HG03558 (cell line): Measurements from ENCODE around the gene ZNF296.
A peak's percentile ranks its signal among the peaks of the same experiment; 100 is the strongest.

Experiments
- ATAC-seq: cut with Tn5 transposase; IDR thresholded peaks from one replicate; pipeline ENCODE4 v1.9.1; 2021; ENCODE audit warnings: moderate number of reproducible peaks; ENCODE audit not compliant: unreplicated experiment; ENCODE audit errors: extremely low read depth

The ZNF296 gene

DNA sequence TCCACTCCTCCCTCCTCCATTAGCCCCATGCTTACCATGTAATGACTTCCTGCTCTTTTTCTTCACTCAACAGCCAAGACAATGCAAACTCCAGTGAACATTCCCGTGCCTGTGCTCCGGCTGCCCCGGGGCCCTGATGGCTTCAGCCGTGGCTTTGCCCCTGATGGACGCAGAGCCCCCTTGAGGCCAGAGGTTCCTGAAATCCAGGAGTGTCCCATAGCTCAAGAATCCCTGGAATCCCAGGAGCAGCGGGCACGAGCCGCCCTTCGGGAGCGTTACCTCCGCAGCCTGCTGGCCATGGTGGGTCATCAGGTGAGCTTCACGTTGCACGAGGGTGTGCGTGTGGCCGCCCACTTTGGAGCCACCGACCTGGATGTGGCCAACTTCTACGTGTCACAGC, 13.8 kb upstream of the ZNF296 start:
- no peak for ATAC-seq

DNA sequence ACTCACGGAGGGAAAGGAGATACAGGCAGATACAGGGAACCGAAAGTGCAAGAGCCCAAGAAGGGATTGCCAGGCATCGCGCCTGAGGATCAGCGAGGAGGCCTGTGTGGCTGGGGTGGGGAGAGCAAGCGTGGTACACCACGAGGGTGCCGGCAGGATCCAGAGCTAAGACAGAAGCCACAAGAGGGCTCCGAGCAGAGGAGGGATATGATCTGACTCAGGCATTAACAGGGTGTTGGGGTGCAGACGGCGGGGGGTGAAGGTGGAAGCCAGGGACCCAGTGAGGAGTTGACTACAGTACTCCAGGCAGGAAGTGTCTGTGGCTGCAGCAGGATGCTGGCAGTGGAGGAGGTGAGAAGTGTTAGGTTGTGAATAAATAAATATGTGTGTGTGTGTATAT, 11.3 kb upstream of the ZNF296 start:
- no peak for ATAC-seq

DNA sequence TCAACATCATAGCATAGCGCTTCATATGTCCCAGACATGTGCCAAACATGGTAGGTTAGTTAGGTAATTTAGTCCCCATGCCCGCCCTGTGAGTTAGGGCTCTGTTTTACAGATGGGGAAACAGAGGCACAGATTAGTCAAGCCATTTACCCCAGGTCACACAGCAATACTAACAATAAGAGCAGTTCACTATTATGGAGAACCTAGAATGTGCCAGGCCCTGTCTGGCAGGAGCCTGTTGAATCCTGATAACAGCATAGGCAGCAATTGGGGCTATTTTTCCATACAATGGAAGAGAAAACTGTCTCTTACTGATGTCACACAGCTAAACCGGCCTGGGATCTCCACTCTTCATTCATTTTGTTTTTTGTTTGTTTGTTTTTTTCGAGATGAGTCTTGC, 10.2 kb upstream of the ZNF296 start:
- no peak for ATAC-seq

DNA sequence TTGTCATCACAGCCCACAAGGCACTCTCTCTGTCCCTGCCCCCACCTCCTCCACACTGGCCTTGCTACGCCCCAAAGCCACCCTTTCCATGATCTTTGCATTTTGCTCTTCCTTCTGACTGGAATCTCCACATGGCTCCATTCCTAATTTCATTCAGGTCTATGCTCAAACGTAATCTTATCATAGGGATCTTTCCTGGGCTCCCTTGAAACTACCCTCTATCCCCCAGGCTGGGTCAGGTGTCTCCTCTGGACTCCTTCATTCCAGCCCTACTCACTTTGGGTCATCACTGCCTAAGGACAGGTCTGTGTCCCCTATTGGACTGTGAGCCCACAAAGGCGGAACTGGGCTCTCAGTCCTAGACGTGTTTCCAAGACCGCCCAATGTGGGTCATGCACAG, 5.9 kb upstream of the ZNF296 start:
- no peak for ATAC-seq

DNA sequence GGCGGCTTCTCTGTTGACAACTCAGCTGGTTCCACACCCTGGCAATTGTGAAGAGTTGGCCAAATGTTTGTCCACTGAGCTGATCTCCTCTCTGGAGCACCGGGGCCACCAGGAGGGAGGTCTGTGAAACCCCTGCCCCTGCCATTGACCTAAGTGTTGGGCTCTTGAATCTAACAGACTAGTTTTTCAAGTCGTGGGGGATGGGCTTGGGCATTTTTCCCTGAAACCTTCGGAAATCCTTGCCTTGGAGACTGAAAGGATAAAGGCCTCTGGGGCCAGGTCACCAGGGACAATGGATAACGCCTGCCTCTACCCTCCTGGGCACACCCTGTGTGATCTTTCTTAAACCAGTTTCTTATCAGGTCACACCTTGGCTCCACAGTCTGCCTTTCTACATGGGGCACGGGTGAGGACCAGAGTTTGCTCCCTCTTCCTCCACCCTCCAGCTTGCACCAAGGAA, 3.7 kb upstream of the ZNF296 start:
- no peak for ATAC-seq

DNA sequence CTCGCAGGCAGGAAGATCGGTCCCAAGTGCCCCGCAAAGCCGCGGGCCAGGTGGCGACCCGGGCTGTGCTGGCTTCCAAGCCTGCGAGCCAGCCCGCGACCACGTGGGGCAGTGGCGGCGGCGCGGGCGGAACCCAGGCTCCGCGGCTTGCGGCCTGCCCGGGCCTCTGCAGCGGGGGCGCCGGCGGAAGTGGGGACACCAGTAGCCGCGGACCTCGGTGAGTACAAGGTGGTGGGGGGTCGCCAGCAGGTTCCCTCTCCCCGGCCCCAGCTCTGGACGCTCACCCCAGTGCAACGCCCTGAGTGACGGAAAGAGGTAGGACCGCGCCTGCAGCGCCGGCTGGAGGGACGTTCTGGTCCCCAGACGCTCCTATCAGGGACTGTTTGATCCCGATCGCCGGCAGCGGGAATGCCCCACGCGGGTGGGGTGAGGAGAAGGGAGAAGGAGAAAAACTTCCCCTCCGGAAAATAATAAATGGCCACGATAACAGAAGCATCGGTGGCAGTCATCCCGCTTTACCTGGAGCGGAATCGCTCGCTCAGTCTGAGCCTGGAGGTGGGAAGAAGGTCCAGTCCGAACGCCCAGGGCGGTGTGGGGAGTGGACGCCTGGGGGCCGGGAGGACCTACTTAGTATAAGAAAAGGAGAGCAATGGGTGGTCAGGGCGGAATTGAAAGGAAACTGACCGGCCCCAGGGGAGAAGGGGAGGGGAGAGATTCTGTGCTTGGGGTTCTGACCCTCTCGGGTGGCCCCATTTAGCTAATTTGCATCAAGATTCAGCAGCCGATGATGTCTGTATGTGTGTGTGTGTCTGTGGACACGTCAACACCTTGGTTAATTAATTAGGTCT, 3.0 kb upstream of the ZNF296 start, which contains the start of gene GEMIN7:
Gene GEMIN7, plus strand, starts transcription at position 198 of the 848 bp plus-strand sequence. CDS start 10,855 bp downstream, outside the sequence.
- ATAC-seq = no peak

DNA sequence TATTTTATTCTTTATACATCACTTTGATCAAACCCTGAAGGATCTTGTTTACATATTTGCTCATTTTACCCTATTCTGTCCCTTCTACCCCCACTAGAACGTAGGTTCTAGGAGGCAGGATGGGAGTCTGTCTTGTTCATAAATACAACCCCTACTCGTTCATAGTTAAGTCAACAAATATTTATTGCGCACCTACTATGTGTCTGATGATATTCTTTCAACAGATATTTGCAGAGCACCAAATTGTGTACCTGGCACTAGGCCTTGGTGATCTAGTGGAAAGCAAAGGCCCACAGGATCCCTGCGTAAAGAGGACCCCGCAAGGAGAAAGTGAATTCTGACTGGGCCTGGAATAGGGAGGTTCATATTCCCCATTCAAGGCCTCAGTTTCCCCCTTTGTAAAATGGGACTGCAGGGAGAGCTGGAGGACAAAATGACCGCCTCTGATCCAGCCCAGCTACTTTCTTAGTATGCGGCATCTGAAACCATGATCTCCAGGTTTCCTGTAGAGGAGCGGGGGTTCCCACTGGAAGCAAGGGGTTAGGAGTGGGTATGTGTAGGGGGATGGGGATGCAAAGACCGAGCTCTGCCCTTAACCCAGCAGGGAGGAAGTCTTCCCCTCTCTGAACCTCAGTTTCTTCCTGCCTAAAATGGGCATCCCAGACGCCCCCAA, 2.2 kb upstream of the ZNF296 start:
- ATAC-seq = no peak

DNA sequence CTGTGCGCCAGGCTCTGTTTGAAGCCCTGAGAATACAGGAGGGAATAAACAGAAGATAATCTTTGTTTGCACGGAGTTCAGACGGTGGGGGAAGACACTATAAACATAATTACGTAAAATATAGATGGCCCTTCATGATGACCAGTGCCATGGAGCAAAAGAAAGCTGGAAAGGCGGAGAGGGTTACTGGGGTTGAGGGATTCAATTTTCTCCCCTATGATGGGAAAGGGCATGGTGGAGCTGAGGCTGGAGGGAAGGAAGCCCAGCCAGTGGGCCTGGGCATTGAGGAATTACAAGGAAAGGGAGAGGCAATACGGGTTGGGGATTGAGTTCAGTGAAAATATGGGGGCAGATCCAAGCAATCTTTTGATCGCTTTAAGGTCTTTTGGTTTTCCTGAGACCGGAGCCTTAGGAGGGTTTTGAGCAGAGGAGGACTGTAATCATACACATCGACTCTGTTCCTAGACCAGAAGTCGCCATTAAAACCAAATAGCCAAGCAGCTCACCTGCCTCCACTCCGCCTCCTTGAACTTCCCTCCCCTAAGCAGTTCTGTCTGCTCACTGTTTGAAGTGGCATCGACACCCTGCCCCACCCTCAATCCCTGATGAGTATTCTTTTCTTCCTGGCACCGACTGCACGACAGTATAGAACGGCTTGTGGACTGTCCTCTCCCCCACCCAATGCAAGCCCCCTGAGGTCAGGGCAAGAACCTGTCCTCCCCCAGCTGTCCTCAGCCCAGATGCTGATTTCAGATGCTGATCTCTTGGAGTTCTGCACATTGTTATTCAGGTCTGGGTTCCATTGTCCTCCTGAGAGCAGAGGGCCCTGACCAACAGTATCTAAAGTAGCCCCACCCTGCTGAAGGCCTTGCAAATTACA, 813 bp upstream of the ZNF296 start:
- no peak for ATAC-seq

DNA sequence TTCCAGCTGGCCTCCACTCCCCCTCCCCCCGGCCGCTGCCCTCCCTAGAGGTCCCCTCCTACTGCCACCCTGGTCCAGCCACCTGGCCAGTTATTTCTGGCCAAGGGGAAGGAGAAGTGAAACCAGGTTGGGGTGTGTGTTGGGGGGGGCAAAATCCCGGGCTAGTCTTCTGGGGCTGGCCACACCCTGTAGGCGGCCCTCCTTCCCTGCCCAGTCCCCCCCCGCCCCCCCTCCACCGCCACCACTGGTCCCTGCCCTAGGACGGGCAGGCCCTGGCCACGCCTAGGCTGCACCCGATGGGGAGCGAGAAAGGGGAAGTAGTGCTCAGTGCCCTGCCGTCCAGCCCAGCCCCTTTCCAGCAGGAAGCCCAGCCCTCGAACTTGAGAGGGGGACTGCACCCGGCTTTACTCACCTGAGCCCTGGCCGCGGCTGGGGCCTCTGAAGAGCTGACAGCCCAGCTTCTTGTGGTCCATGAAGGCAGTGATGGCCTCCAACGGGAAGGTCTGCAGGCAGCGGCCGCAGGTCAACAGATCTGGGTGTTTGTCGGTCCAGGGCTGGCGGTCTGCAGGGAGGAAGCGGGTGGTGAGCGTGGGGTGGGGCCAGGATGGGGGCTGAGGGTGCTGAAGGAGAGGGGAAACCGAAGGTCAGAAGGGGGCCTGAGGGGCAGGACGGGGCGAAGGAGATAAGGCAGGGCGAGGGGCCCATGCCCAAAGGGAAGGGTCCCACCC, 813 bp downstream of the ZNF296 start:
- ATAC-seq = peak; percentile 27

DNA sequence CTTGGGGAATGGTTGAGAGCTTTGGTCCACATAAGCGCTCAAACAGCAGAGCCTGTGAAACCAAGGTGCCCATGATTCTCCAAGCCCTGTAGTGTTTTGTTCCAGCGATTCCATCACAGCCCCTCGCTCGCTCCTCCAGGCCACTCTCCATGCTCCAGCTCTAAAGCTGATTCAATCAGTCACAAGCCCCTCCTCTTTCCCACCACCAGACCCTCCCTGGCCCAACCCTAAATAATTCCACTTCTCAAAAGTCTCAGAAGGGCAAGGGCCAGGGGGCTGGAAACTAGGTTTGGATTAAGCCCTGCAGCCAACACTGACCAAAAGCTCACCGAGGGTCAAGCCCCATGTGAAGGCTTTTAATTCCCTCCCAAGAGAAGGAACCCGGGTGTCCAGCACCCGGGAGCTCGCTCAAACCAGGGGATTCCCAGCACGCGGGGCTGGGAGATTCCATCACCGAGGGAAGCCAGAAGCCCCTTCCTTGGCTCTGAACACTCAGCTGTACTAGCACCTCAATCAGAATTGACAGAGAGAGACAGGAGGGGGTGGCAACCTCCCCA, 1.5 kb downstream of the ZNF296 start:
- ATAC-seq = peak; percentile 4

DNA sequence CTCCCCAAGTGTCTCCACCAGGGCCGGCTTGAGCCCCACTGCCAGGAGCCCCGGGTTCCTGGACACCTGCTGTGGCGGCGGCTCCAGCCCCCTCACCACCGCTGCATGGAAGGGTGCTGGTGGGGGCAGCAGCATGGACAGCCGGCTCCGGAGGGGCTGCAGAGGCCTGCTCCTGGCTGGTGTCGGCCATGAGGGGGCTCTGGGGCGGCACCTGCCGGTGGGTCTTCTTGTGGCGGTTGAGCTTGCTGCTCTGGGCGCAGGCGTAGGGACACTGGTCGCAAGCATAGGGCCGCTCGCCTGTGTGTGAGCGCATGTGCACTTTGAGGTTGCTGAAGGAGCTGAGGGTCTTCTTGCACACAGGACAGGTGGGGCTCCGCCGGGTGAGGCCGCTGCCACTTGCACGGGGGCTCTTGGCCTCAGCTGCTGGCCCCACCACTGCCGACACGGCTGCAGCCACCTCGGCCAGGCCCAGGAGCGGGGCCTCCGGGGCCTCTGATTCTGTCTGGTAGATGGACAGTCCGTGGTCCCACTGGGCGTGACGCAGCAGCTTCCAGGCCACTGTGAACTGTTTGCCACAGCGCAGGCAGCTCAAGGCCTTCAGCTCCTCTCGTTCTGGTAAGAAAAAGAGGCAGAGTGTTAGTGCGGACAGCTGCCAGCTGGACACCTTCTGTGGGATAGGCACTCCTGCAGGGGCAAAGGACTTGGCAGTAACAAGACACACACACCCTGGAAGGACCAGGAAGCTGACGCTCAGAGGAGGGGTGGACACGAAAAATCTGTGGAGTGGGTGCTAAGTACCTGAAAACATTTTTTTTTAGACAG, 4.1 kb downstream of the ZNF296 start:
- no peak for ATAC-seq

DNA sequence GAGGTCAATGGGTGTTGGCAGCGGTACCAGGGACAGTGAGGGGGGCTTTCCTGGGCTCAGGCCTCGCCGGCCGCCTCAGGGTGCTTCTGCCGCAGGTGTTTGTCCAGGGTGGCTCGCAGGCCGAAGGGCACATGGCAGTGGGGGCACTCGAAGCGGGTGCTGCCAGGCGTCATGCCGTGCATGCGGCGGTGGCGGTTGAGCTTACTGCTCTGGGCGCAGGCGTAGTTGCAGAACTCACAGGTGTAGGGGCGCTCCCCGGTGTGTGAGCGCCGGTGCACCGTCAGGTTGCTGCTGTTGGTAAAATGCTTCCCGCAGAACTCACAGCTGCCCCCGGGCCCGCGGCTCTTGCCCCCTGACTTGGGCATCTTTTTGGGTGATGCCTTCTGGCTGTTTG, 4.7 kb downstream of the ZNF296 start:
- no peak for ATAC-seq

DNA sequence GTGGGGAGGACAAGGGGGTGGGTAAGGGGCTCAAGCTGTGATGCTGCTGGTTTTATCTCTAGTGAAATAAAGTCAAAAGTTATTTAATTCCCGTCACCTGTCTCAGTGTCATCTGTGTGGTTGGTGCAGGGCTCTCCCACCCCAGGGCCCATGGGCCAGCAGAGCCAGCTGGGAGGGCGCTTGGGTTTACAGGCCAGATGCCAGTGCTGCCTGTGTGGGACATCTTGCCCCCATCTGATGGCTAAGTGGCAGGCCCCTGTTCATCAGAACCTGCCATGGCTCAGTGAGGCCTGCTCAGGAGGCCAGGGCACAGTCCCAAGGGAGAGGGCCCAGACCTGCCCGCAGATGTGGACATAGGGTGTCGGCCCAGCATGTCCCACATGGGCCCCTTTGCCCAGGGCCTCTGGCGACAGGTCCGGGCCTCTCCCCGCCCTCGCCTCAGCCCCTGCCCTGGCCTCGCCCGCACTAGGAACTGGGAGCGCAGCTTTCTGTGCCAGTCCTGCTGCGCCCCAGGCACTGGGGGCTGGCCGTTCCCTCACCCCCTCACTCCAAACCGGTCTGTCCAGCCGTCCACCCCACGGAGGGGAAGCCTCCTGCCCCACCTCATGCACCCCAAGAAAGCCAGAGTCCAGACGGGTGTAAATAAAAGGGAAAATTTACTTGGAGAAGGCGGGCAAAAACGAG, 5.3 kb downstream of the ZNF296 start:
- ATAC-seq = no peak

DNA sequence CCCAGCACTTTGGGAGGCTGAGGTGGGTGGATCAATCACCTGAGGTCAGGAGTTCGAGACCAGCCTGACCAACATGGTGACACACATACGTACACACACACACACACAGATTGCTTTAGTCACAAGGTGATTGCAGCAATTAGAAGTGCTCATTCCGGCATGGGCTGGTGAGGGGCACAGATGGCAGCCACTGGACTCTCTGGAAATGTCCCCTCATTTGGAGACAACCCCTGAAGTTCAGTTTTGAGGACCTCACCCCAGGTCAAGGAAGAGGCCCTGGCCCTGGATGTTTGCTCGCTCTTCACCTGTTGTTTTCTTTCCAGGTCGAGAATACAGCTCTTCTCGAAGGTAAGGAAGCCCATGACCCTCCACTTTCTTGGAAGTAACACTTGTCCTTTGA, 6.1 kb downstream of the ZNF296 start:
- no peak for ATAC-seq

DNA sequence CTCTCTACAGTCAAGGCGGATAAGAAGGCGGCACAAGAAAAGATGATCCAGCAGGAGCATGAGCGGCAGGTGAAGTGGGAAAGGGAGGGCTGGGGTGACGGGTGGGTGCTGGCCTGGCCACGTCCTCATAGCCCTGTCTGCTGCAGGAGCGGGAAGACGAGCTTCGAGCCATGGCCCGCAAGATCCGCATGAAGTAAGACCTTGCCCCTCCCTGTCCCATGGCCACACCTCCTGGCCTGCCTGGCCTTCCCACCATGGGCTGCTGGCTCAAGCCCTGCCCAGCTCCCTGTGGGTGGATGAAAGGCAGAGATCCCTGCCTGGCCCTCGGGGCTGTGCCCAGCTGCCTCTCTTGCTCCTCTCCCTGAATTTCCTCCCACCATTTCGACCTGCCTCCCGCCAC, 7.2 kb downstream of the ZNF296 start:
- ATAC-seq = no peak

DNA sequence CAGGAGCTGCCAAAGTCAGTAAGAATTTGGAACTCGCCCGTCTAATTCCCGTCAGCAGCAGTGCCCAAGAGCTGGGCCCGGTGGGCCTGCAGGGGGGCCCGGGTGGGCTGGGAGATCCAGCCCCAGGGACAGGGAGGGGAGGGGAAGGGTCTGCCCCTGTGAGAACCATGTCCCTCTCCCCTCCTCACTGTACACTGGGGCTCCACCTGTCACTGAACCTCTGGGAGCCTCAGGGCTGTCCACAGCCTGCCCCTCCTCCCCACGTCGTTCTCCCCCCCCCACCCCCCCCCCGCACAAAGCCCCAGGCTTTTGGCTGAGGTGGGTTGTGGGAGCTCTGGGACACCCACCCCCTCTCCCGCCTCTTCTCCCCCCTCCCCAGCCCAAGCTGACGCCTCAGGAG, 8.2 kb downstream of the ZNF296 start:
- no peak for ATAC-seq

DNA sequence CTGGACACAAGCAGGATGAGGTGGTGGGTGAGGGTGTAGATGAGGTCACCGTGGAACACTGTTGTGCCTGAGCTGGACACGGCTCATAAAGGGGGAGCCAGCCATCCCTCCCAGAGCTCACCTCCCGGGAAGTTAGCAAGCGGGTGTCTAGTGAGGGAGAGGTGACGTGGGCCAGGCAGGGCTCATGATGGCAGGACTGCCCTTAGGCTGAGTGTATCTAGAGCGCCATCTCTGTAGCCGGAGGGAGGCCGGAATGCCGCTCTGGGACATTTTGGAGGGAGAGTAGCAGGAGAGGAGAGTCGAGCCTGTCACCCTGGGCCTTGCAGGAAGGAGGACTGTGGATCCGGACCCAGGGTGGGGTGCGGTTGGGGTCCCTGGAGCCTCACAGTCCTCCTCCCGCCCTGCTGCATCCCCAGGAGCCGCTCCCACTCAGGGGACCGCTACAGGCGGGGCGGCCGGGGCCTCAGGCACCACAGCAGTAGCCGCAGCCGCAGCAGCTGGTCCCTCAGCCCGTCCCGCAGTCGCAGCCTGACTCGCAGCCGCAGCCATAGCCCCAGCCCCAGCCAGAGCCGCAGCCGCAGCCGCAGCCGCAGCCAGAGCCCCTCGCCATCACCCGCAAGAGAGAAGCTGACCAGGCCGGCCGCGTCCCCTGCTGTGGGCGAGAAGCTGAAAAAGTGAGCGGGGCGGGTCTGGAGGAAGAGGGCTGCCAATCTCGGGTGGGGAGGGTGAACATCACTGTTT, 9.2 kb downstream of the ZNF296 start:
- ATAC-seq = no peak
